NCI-H146 treated with DMSO at 0.1 percent for 48 hours (cell line): ENCODE data around the gene SLC10A3.
"Not testable (repeated sequence)": the region's sequence is repeated elsewhere in the genome, so short reads cannot be mapped to it uniquely, and the experiment has no call there.

ENCODE experiments used
- DNase-seq: peaks from one replicate; lab custom pipeline; 2025; ENCODE audit not compliant: unreplicated experiment; lab: John Stamatoyannopoulos, UW

Gene SLC10A3

GRCh38 chrX:154511761-154512160 is 21.3 kb upstream of the SLC10A3 start:
- DNase-seq = no peak

- no peak for DNase-seq
Measured at GRCh38 chrX:154509455-154509854, 19.0 kb upstream of the SLC10A3 start.

GRCh38 chrX:154508384-154508745 is 17.9 kb upstream of the SLC10A3 start:
- no peak for DNase-seq

- no peak for DNase-seq
Measured at GRCh38 chrX:154507673-154508383, 17.4 kb upstream of the SLC10A3 start.

GRCh38 chrX:154506483-154507332 is 16.3 kb upstream of the SLC10A3 start:
- no peak for DNase-seq

- no peak for DNase-seq
Measured at GRCh38 chrX:154505734-154506133, 15.3 kb upstream of the SLC10A3 start.

- DNase-seq = no peak
Measured at GRCh38 chrX:154502989-154503388, 12.6 kb upstream of the SLC10A3 start.

GRCh38 chrX:154502098-154502497 is 11.7 kb upstream of the SLC10A3 start:
- DNase-seq = no peak

GRCh38 chrX:154501423-154501822 is 11.0 kb upstream of the SLC10A3 start:
- DNase-seq = not testable (repeated sequence)

GRCh38 chrX:154496591-154497137 is 6.2 kb upstream of the SLC10A3 start:
- not testable (repeated sequence) for DNase-seq

- no peak for DNase-seq
Measured at GRCh38 chrX:154495472-154495922, 5.1 kb upstream of the SLC10A3 start.

GRCh38 chrX:154494715-154495114 is 4.3 kb upstream of the SLC10A3 start:
- DNase-seq = no peak

GRCh38 chrX:154490021-154490413 is 412 bp downstream of the SLC10A3 start:
- no peak for DNase-seq

- no peak for DNase-seq
Measured at GRCh38 chrX:154489182-154489581, 1.2 kb downstream of the SLC10A3 start.

- no peak for DNase-seq
Measured at GRCh38 chrX:154488336-154489075, 1.9 kb downstream of the SLC10A3 start.

- no peak for DNase-seq
Measured at GRCh38 chrX:154487518-154488290, 2.7 kb downstream of the SLC10A3 start.

- no peak for DNase-seq
Measured at GRCh38 chrX:154486396-154487207, 3.8 kb downstream of the SLC10A3 start, which contains the start of gene UBL4A. Gene UBL4A (minus strand): TSS chrX:154486615. CDS start chrX:154486584, 31 bp downstream.

- no peak for DNase-seq
Measured at GRCh38 chrX:154486052-154486395, 4.4 kb downstream of the SLC10A3 start.

GRCh38 chrX:154485150-154486051 is 5.0 kb downstream of the SLC10A3 start:
- DNase-seq = no peak
